ENCODE results near the gene NGEF.

GRCh38 chr2:232949016-232949415, 64.0 kb downstream of the NGEF start:
- TF ChIP-seq CTCF (conservative IDR thresholded peaks at IDR 0.05): no peak
- no peak for TF ChIP-seq ZFX (IDR thresholded peaks at IDR 0.05)
